Liver (tissue), 3 donors: ENCODE measurements around the gene ZNF74.

Experiments used
- CTCF ChIP-seq: fragments of 150-350 bp; IDR thresholded peaks from 2 replicates; pipeline ENCODE4 v1.5.1; 2017; ENCODE audit warnings: improper control_type of control experiment, low read depth, low read length; ENCODE audit not compliant: missing input control
- TAF1 ChIP-seq: conservative IDR thresholded peaks from 2 replicates; pipeline ENCODE4 v1.6.1; 2016; ENCODE audit warnings: antibody characterized with exemption, mild to moderate bottlenecking
- donor health status: healthy.
- donor health status: healthy.

- TF ChIP-seq CTCF = no peak
- TF ChIP-seq TAF1 = no peak
Measured at GRCh38 chr22:20438678-20439492, 44.9 kb downstream of the ZNF74 start.
